Posterior vena cava (tissue), 2 donors: Measurements from ENCODE around the gene ENPP3. TPM values are rescaled to one million over a fixed set of nuclear protein-coding genes. Genes with fewer than 3 reads are reported as not detected.

Experiments used
- DNase-seq: peaks from one replicate; pipeline ENCODE4 v3.0.0-alpha.2; 2020; ENCODE audit warnings: low spot score
- intact Hi-C, 2 donors: fragments of 100-400 bp; cut with DNase I; formaldehyde crosslinking; loops; one replicate each; pipeline versions ENCODE4 v1.14.1 to v1.14.2; 2022 to 2023
- total RNA-seq, 2 donors: library from RNA; stranded (reverse); fragmentation: NEBNext Ultra II Directional; extraction: Animal tissue kit (Norgen Biotek cat#: 25700); gene quantifications; one replicate each; pipeline ENCODE4 v1.2.1, GENCODE V29; 2021
- donor health status: DM: yes; HTN: yes; CAD: no.
- donor health status: DM: yes; HTN: yes; CAD: no.

The ENPP3 gene
- total RNA-seq, 2 donors from 2014 or later: 0.48 to 0.56 TPM

DNA sequence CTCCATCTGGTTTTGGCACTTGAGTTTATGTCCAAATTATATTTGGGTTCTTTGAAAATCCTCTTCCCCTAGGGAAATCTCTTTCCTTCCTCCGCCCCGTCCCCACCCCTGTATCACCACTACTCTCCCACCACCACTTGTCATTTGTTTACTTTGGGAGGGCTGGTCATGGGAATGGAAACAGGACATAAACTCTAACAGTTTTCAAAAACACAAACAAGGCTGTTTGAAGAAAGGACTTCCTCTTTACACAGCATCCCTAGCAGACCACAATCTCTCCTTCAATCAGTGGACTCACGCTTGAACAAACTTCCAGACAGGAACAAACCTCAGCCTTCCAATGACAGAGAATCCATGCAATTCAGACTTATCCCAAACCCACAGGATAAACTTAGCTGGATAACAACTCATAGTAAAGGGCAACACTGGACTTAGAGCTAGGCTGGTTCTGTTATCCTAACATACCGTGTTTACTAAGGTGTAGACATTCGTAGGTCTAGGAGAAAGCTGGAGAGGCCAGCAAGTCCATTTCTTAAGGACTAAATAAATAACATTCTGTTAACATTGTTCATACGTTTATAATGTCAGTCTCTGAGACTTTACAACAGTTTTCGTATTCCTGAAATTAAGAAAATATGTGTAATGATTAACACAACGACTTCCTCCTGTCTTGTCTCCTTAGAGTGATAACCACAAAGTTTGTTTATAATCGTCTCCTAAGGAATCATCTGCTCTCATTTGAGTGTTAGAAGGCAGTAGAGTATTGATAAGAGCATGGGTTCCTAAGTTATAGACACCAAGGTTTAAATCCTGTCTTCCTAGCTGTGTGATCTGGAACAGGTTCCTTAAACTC, 117.8 kb downstream of the ENPP3 start:
- intact Hi-C loops: loop anchor here in 1 of 2 donors (10.0 kb wide), 1 partner anchor 1430 kb away; no protein-coding TSS in a partner anchor

DNA sequence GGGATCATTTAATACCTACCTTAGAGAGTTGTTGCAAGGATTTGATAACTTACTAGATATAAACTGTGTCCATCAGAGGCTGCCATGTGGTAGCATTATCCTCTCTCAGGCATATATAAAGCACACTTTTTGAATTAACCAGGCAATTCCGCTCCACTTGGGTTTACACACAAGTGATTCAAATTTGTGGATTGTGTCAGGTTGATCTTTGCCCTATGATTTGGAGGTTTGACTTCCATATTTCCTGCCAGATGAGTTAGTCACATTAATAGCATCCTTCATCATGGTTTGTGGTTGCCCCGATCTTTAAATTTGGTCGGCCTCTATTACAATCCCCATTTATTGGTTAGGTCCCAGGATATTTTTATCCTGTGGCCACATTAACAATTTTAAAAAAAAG, 118.5 kb downstream of the ENPP3 start:
- intact Hi-C loops: loop anchor here in 1 of 2 donors (10.0 kb wide), 1 partner anchor 1429 kb away; no protein-coding TSS in a partner anchor

More for the DNA sequence above, 117.8 kb downstream of the ENPP3 start:
- no peak for DNase-seq

GRCh38 chr6:131756039-131756438, 118.9 kb downstream of the ENPP3 start:
- intact Hi-C loops: loop anchor here in 1 of 2 donors (10.0 kb wide), 1 partner anchor 1429 kb away; no protein-coding TSS in a partner anchor
- no peak for DNase-seq

More for the DNA sequence above, 118.5 kb downstream of the ENPP3 start:
- no peak for DNase-seq

DNA sequence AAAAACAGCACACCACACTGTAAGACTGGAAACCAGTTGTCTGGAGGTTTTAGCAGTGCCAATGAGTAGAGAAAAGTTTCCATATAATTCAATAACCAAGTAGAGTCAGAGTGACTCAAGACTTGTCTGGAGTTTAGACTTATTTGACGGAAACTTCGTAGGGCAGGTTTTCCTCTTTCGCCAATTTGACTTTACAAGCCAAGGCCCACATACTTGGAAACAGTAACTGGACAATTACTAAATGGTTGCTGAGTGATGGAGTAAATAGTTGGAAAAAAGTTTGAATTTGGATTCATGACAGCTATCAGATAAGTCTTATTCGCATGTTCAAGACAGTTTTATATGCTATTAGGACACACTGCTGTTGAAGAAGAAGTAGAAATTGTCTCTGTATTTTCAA, 121.8 kb downstream of the ENPP3 start:
- no peak for DNase-seq
- intact Hi-C loops: loop anchor here in 1 of 2 donors (10.0 kb wide), 1 partner anchor 1426 kb away; no protein-coding TSS in a partner anchor

DNA sequence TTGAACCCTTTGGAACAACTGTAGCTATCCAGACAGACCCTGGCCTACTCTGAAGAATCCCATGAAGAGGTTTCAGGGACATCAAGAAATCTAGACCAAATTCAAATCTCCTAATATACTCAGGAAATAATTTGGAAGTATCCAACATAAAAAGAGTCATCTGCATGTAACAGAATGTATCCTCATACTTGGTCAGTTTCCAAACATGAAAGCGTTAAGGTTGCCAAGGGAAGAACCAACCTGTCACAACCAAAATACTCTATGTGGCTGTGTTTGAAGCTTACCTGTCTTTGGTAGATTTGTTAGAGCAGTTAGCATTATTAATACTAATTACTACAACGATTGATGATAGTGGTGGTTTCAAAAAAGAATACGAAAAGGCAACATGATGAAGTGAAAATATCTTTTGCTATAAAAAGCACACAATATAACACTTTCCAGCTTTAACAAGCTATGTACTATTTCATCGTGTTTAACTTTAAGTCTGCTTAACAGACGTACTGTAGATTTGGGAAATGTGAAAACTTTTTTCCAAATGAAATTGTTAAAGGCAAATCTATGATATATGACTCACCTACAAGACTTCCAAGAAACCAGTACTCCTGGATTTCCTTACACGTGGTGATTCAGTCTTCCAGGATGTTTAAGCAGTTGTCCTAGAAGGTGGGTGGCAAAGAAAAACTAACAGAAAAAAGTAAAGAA, 124.1 kb downstream of the ENPP3 start:
- intact Hi-C loops: no loop called here
- no peak for DNase-seq

GRCh38 chr6:131761762-131762067, 124.6 kb downstream of the ENPP3 start:
- intact Hi-C loops: no loop called here
- DNase-seq: no peak

DNA sequence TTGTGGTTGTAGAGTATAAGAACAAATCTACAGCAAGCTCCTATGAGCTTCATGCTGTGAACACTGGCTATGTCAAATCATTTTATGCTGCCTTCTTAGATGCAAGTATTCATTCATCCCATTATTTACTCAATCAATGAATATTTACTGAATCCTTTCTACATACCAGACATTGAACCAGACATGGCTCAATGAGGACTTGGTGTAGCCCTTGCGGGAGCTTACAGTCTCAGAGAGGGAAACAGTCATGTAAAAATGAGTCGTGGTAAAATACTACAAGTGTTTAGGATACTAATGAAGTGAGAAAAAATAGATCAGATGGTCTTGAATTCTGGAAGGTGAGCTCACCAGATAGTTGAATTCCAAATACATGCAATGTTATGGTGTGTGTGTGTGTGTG, 125.9 kb downstream of the ENPP3 start:
- no peak for DNase-seq
- intact Hi-C loops: no loop called here

DNA sequence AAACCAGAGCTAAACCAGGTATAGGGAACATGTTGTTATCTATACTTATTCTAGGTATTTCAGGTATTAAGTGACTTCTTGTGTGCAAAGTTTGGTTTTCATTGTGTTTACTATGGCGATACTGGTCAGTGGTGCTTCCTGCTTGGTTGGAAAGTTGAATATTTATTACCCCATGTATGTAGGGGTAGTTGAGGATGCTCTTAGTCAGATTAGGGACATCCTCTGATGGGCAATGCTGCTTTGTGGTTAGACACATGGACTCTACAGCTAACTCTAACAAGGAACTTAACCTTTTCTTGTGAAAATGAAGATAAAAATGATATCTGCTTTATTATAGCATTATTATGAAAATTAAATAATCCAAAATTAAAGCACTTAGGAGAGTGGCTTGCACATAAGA, 126.6 kb downstream of the ENPP3 start:
- no peak for DNase-seq
- intact Hi-C loops: no loop called here

- DNase-seq: no peak
- intact Hi-C loops: no loop called here
Observed at GRCh38 chr6:131764350-131764749, 127.2 kb downstream of the ENPP3 start.

GRCh38 chr6:131765081-131765803, 128.1 kb downstream of the ENPP3 start:
- DNase-seq: no peak
- intact Hi-C loops: no loop called here

- no peak for DNase-seq
- intact Hi-C loops: no loop called here
Observed at GRCh38 chr6:131765804-131766135, 128.7 kb downstream of the ENPP3 start.

DNA sequence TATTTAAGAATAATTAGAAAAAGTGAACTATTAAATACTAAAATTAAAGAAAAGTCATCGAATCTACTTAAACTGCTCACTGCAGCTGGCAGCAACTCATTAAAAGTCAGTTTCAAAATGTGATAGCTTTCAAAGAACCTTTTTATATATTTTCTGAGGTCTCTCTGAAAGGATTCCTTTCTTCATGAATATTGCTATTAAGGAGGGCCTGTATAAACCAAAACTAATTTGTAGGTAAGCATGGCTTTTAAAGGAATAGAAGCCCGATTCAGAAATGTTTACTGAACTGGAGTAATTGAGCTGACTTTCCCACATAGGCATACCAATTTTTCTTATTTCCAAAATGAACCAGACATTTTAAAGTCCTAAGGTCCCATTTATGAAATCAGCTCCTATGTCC, 129.5 kb downstream of the ENPP3 start:
- intact Hi-C loops: no loop called here
- DNase-seq: no peak

DNA sequence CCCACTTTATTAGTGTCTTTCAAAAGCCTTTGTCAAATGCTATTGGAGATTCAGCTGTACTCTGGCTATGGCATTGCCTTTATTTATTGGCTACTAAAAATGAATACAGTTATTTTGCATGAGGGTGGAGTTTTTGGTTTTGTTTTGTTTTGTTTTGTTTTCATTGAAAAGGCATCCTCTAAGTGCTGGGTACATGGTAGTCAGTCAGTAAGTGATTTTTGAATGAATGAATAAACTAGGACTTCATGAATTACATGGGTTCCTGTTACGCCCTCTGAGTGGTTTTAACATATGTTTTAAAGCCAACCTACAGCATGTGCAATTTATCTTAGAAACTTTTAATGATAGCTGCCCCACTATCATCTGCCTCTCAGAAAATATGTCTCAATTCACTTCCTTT, 131.9 kb downstream of the ENPP3 start:
- DNase-seq: no peak
- intact Hi-C loops: no loop called here

- intact Hi-C loops: no loop called here
Observed at GRCh38 chr6:131769385-131770141, 132.5 kb downstream of the ENPP3 start.

DNA sequence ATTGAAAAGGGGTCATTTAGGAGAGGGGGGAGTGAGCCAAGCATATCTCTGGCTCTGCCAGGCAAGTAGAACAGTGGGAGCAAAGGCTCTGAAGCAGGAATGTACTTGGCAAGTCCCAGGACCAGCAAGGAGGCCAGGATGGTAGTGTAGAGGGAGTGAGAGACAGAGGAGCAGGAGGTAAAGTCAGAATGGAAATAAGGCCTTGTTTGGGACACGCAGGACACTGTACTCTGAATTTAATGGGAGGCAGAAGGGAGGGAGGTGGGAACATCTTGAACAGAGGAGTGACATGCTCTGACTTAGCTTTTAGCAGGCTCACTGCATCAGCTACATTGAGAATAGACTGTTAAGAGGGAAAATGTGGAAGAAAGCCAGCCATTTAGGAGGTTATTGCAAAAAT, 133.7 kb downstream of the ENPP3 start:
- DNase-seq: no peak
- intact Hi-C loops: no loop called here

More at GRCh38 chr6:131769385-131770141, 132.5 kb downstream of the ENPP3 start:
- DNase-seq: no peak

- intact Hi-C loops: no loop called here
- DNase-seq: no peak
Observed at GRCh38 chr6:131773284-131773950, 136.3 kb downstream of the ENPP3 start.

GRCh38 chr6:131775886-131776285, 138.8 kb downstream of the ENPP3 start:
- no peak for DNase-seq
- intact Hi-C loops: no loop called here

- no peak for DNase-seq
- intact Hi-C loops: no loop called here
Observed at GRCh38 chr6:131776985-131777384, 139.9 kb downstream of the ENPP3 start.

GRCh38 chr6:131778169-131778568, 141.1 kb downstream of the ENPP3 start:
- no peak for DNase-seq
- intact Hi-C loops: no loop called here
